CD8-positive, alpha-beta memory T cell (primary cell): ENCODE results near the gene PSMB11. TPM values are rescaled to one million over a fixed set of nuclear protein-coding genes. Genes with fewer than 3 reads are reported as not detected.
A peak's percentile ranks its signal among the peaks of the same experiment; 100 is the strongest.

ENCODE experiments used
- CTCF ChIA-PET: fragments of 350-600 bp; sonication (Branson Sonifier 250); formaldehyde crosslinking; loops from one replicate; lab custom pipeline; 2021; ENCODE audit warnings: antibody characterized with exemption; lab: Charles Lee
- POLR2A ChIA-PET: fragments of 350-600 bp; sonication (Branson Sonifier 250); formaldehyde crosslinking; loops from one replicate; lab custom pipeline; 2021; ENCODE audit warnings: antibody characterized with exemption; lab: Charles Lee
- DNase-seq, 5 donors: peaks; one replicate each; pipeline versions ENCODE4 v3.0.0 to v3.0.0-alpha.2; 2020 to 2022; ENCODE audit warnings: mixed read lengths in 1 of 5
- H3K27ac ChIP-seq: one replicate; pipeline ENCODE4 v1.7.0; 2013; ENCODE audit warnings: low read depth, mild to moderate bottlenecking, low read length, moderate library complexity
- H3K27me3 ChIP-seq: 2 replicates; pipeline ENCODE4 v1.7.0; 2013; ENCODE audit warnings: low read length, mild to moderate bottlenecking; ENCODE audit not compliant: insufficient read depth, poor library complexity, severe bottlenecking
- H3K36me3 ChIP-seq: 2 replicates; pipeline ENCODE4 v1.7.0; 2013; ENCODE audit warnings: mild to moderate bottlenecking, low read length, moderate library complexity; ENCODE audit not compliant: insufficient read depth
- H3K4me1 ChIP-seq: 2 replicates; pipeline ENCODE4 v1.7.0; 2013; ENCODE audit warnings: mild to moderate bottlenecking, low read length, moderate library complexity; ENCODE audit not compliant: insufficient read depth
- H3K4me3 ChIP-seq: 2 replicates; pipeline ENCODE4 v1.7.0; 2013; ENCODE audit warnings: mild to moderate bottlenecking, low read length
- H3K9me3 ChIP-seq: 2 replicates; pipeline ENCODE4 v1.7.0; 2013; ENCODE audit warnings: mild to moderate bottlenecking, low read length
- H3K27ac Mint-ChIP-seq, 8 donors: one replicate each; pipeline ENCODE4 v1.8.0; 2020 to 2021; ENCODE audit warnings: mixed read lengths in 8 of 8, mild to moderate bottlenecking in 6 of 8, inconsistent platforms in 3 of 8, moderate library complexity in 3 of 8
- H3K27me3 Mint-ChIP-seq, 2 donors: one replicate each; pipeline ENCODE4 v1.8.0; 2020 to 2021; ENCODE audit warnings: mixed read lengths in 2 of 2, mild to moderate bottlenecking in 1 of 2, moderate library complexity in 1 of 2
- H3K36me3 Mint-ChIP-seq, 3 donors: one replicate each; pipeline ENCODE4 v1.8.0; 2020 to 2021; ENCODE audit warnings: mixed read lengths in 3 of 3, inconsistent platforms in 1 of 3, mild to moderate bottlenecking in 1 of 3
- H3K4me1 Mint-ChIP-seq, 3 donors: one replicate each; pipeline ENCODE4 v1.8.0; 2020 to 2021; ENCODE audit warnings: mixed read lengths in 3 of 3, inconsistent platforms in 1 of 3, mild to moderate bottlenecking in 1 of 3
- H3K4me3 Mint-ChIP-seq, 7 donors: one replicate each; pipeline ENCODE4 v1.8.0; 2020 to 2021; ENCODE audit warnings: mixed read lengths in 7 of 7, mild to moderate bottlenecking in 6 of 7, moderate library complexity in 4 of 7, inconsistent platforms in 2 of 7
- H3K9me3 Mint-ChIP-seq, 5 donors: one replicate each; pipeline ENCODE4 v1.8.0; 2020 to 2022; ENCODE audit warnings: mixed read lengths in 5 of 5, mild to moderate bottlenecking in 3 of 5, moderate library complexity in 2 of 5, inconsistent platforms in 1 of 5
- polyA plus RNA-seq: library from polyadenylated mRNA; unstranded; fragments of 300-500 nt; fragmentation: Illumina TruSeq; gene quantifications from one replicate; pipeline ENCODE4 v1.2.3, GENCODE V29; 2021
- total RNA-seq, 2 experiments: library from RNA; stranded (reverse); gene quantifications; one replicate each; pipeline ENCODE4 v1.2.3, GENCODE V29; 2021

Gene PSMB11
- total and polyA plus RNA-seq, 3 experiments from 2014 or later = not detected

- no peaks in the 10 kb centered on the region for H3K9me3 ChIP-seq
- H3K4me1 ChIP-seq = peaks cover 28% of the 10 kb centered on the region
- Mint-ChIP-seq H3K9me3 (no peaks in the 10 kb centered on the region), H3K4me1 (peaks cover 37 to 50% (median 41%) of the 10 kb centered on the region in 3 donors), H3K4me3 (no peak overlapping the region), H3K27me3 (no peaks in the 10 kb centered on the region), H3K36me3 (peaks cover 3 to 80% (median 10%) of the 10 kb centered on the region in 3 donors), H3K27ac (peak overlapping the region in 5 of 8 donors; percentile 60 to 96 (median 73))
- POLR2A ChIA-PET = interaction anchor here (1.6 to 1.8 kb wide), 2 partner anchors 9 to 27 kb away, joined by 6 to 8 read pairs; partner anchors contain the start of genes ACIN1 and C14orf119
- H3K36me3 ChIP-seq = peaks cover 44% of the 10 kb centered on the region
- no peak overlapping the region for H3K27ac ChIP-seq
- H3K4me3 ChIP-seq = no peak overlapping the region
- no peaks in the 10 kb centered on the region for H3K27me3 ChIP-seq
- no peak for DNase-seq
- CTCF ChIA-PET = interaction anchor here (0.6 to 21.2 kb wide), 41 partner anchors 10 to 504 kb away, joined by 3 to 732 read pairs (median 4); partner anchors contain the start of genes ACIN1, AJUBA, C14orf119 and CDH24
These were observed 26.1 kb downstream of the PSMB11 start for GRCh38 chr14:23067847-23068788.

- Histone ChIP-seq H3K36me3 (peaks cover 36% of the 10 kb centered on the region), H3K4me3 (no peak overlapping the region), H3K4me1 (peaks cover 28% of the 10 kb centered on the region), H3K27me3 (no peaks in the 10 kb centered on the region), H3K27ac (no peak overlapping the region), H3K9me3 (no peaks in the 10 kb centered on the region)
- ChIA-PET CTCF (interaction anchor here (0.6 to 21.2 kb wide), 42 partner anchors 9 to 505 kb away, joined by 3 to 732 read pairs (median 4); partner anchors contain the start of genes ACIN1, AJUBA, C14orf119 and CDH24), POLR2A (interaction anchor here (1.6 to 1.8 kb wide), 2 partner anchors 10 to 26 kb away, joined by 6 to 8 read pairs; partner anchors contain the start of genes ACIN1 and C14orf119)
- peaks cover 37 to 50% (median 41%) of the 10 kb centered on the region in 3 donors for H3K4me1 Mint-ChIP-seq
- DNase-seq = peak; percentile 49 to 79 (median 72)
- no peaks in the 10 kb centered on the region for H3K27me3 Mint-ChIP-seq
- H3K36me3 Mint-ChIP-seq = peaks cover 0 to 78% (median 7%) of the 10 kb centered on the region in 3 donors
- peak overlapping the region; percentile 4 to 96 (median 72) for H3K27ac Mint-ChIP-seq
- H3K9me3 Mint-ChIP-seq = no peaks in the 10 kb centered on the region
- peak overlapping the region in 6 of 7 donors; percentile 10 to 72 (median 48) for H3K4me3 Mint-ChIP-seq
These were observed 26.9 kb downstream of the PSMB11 start for GRCh38 chr14:23068789-23069412.

DNA sequence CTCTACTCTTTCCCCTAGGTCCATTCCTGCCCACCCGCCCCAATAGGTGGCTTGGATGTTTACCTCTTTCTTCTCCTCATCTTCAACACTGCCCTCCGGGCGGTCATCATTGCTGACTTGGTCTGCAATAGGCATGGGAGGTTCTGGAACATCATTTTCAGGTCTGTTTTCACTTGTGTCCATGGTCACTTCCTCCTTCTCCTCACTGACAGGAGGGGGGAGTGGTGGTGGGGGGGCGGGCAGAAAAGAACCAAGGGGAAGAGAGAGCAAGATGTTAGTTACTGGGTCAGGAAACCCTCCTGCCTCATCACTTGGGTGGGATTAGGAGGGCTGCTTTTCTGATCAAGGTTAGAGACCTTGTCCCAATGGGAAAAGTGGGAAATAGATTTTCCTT, 27.4 kb downstream of the PSMB11 start:
- Histone ChIP-seq H3K27me3 (no peaks in the 10 kb centered on the region), H3K36me3 (peaks cover 31% of the 10 kb centered on the region), H3K4me3 (no peak overlapping the region), H3K27ac (no peak overlapping the region), H3K9me3 (no peaks in the 10 kb centered on the region), H3K4me1 (peaks cover 28% of the 10 kb centered on the region)
- ChIA-PET CTCF (interaction anchor here (0.7 to 21.2 kb wide), 31 partner anchors 9 to 506 kb away, joined by 3 to 732 read pairs (median 5); partner anchors contain the start of genes ACIN1, AJUBA, C14orf119 and CDH24), POLR2A (interaction anchor here (1.6 to 1.8 kb wide), 2 partner anchors 11 to 25 kb away, joined by 6 to 8 read pairs; partner anchors contain the start of genes ACIN1 and C14orf119)
- Mint-ChIP-seq H3K9me3 (no peaks in the 10 kb centered on the region), H3K4me1 (peaks cover 37 to 50% (median 41%) of the 10 kb centered on the region in 3 donors), H3K4me3 (no peak overlapping the region), H3K27me3 (no peaks in the 10 kb centered on the region), H3K36me3 (peaks cover 0 to 77% (median 5%) of the 10 kb centered on the region in 3 donors), H3K27ac (peak overlapping the region in 5 of 8 donors; percentile 49 to 89 (median 70))
- no peak for DNase-seq

DNA sequence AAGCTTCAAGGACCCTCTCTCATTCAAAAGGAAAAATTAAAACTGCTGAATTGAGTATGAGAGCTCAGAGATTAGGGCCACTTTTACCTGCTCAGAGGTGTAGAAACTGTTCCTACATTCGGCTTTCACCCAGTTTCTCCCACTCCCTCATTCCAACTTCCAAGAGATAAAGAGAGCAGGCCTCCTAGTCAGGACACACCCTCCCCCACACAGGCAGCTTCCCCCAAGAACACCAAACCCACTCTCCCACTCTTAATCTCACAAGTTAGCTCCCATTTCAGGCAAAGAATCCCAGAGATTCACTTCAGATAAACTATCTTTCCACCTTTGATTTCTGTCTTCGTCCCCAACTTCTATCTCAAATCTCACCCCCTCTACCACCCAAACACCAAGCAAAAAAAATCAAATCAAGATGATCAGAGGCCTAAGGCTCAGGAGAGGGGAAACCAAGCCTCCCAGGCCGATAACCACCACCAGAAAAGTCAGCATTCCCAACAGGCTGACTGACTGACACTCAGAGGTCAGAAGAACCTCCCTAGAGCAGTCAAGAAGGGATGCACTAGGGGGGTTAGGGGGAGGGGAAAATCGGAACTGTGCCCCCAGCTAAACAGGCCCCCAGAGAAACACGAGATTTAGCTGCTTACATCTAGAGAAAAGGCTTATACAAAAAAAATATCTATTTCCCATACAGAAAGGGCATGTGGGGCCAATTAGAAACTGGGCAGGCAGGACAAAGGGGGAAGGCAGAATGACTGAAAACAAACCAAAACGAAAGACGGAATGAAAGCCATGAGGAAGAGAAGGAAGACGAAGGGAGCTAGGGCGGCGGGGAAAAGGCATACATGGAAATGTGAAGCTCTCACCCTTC, 28.5 kb downstream of the PSMB11 start:
- Histone ChIP-seq H3K9me3 (no peaks in the 10 kb centered on the region), H3K4me3 (peak overlapping the region; percentile 94), H3K27ac (peak overlapping the region; percentile 76), H3K4me1 (peaks cover 28% of the 10 kb centered on the region), H3K36me3 (peaks cover 35% of the 10 kb centered on the region), H3K27me3 (no peaks in the 10 kb centered on the region)
- H3K4me3 Mint-ChIP-seq = peak overlapping the region; percentile 83 to 96 (median 94)
- POLR2A ChIA-PET = interaction anchor here (0.7 to 1.1 kb wide), 3 partner anchors 22 to 25 kb away, joined by 3 to 9 read pairs (median 3); partner anchors contain the start of genes ACIN1 and C14orf119
- H3K36me3 Mint-ChIP-seq = peaks cover 3 to 79% (median 9%) of the 10 kb centered on the region in 3 donors
- H3K27me3 Mint-ChIP-seq = no peaks in the 10 kb centered on the region
- peaks cover 37 to 50% (median 41%) of the 10 kb centered on the region in 3 donors for H3K4me1 Mint-ChIP-seq
- no peak for DNase-seq
- H3K27ac Mint-ChIP-seq = peak overlapping the region; percentile 75 to 97 (median 96)
- H3K9me3 Mint-ChIP-seq = no peaks in the 10 kb centered on the region
- CTCF ChIA-PET = interaction anchor here (0.9 to 3.5 kb wide), 8 partner anchors 12 to 136 kb away, joined by 3 to 21 read pairs (median 6); partner anchors contain the start of genes ACIN1, AJUBA, C14orf119 and CDH24

GRCh38 chr14:23071244-23071920, 29.4 kb downstream of the PSMB11 start:
- Mint-ChIP-seq H3K36me3 (peaks cover 3 to 79% (median 11%) of the 10 kb centered on the region in 3 donors), H3K4me1 (peaks cover 34 to 45% (median 41%) of the 10 kb centered on the region in 3 donors), H3K4me3 (peak overlapping the region; percentile 83 to 96 (median 94)), H3K9me3 (no peaks in the 10 kb centered on the region), H3K27me3 (no peaks in the 10 kb centered on the region), H3K27ac (peak overlapping the region; percentile 75 to 97 (median 96))
- Histone ChIP-seq H3K9me3 (no peaks in the 10 kb centered on the region), H3K27ac (peak overlapping the region; percentile 76), H3K4me3 (peak overlapping the region; percentile 94), H3K4me1 (peaks cover 28% of the 10 kb centered on the region), H3K27me3 (no peaks in the 10 kb centered on the region), H3K36me3 (peaks cover 34% of the 10 kb centered on the region)
- ChIA-PET POLR2A (interaction anchor here (0.8 to 1.3 kb wide), 5 partner anchors 9 to 64 kb away, joined by 3 to 9 read pairs (median 3); partner anchors contain the start of genes ACIN1 and C14orf119), CTCF (interaction anchor here (1.1 to 3.5 kb wide), 8 partner anchors 10 to 137 kb away, joined by 3 to 21 read pairs (median 6); partner anchors contain the start of genes ACIN1, AJUBA, C14orf119 and CDH24)
- peak; percentile 62 to 82 (median 67) for DNase-seq

DNA sequence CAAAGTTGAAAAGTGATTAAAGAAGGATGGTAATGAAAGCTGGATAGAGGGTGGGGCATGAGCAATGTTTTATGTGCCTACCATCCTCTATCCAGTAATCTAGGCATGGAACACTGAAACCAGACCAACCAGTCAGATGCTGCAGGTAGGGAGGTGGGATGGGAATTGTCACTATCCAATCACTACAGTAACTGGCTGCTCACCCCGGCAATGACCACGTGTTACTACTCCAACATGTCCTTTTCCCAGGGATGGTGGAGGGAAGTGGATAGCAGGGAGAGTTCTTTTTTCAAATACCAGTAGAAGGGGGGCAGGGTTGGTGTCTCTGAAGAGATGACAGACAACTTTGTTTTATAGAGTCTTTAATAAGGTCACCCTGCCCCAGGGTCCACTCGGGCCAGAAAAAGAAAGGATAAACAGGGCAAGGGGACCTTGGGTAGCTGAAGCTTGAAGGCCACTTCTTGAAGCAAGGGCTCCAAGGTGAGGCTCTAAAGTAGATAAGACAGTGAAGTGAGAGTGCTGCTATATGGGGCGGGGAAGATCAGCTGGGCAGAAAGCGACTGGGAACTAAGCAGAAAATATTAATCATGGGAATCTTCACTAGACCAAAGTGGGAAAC, 30.0 kb downstream of the PSMB11 start:
- Histone ChIP-seq H3K27me3 (no peaks in the 10 kb centered on the region), H3K4me3 (no peak overlapping the region), H3K4me1 (peaks cover 32% of the 10 kb centered on the region), H3K27ac (peak overlapping the region; percentile 76), H3K36me3 (peaks cover 35% of the 10 kb centered on the region), H3K9me3 (no peaks in the 10 kb centered on the region)
- Mint-ChIP-seq H3K9me3 (no peaks in the 10 kb centered on the region), H3K27me3 (no peaks in the 10 kb centered on the region), H3K4me1 (peaks cover 36 to 45% (median 41%) of the 10 kb centered on the region in 3 donors), H3K27ac (peak overlapping the region; percentile 75 to 97 (median 96)), H3K36me3 (peaks cover 3 to 79% (median 12%) of the 10 kb centered on the region in 3 donors), H3K4me3 (peak overlapping the region; percentile 83 to 96 (median 94))
- DNase-seq = no peak
- CTCF ChIA-PET = interaction anchor here (1.1 to 3.5 kb wide), 8 partner anchors 9 to 137 kb away, joined by 3 to 21 read pairs (median 4); partner anchors contain the start of genes ACIN1, AJUBA, C14orf119 and CDH24
- POLR2A ChIA-PET = interaction anchor here (0.8 to 1.3 kb wide), 5 partner anchors 10 to 65 kb away, joined by 3 to 9 read pairs (median 3); partner anchors contain the start of genes ACIN1 and C14orf119
